Mesenchymal stem cell (in vitro differentiated cells and primary cell): ENCODE data around the gene MED15.

Experiments
- DNase-seq: peaks from one replicate; pipeline ENCODE4 v3.0.0-alpha.2; 2013
- H2AFZ ChIP-seq: one replicate; pipeline ENCODE4 v1.6.1; 2013; ENCODE audit warnings: low read depth, mild to moderate bottlenecking, control low read depth, inconsistent platforms, low read length, moderate library complexity
- H2AK5ac ChIP-seq: 2 replicates; pipeline ENCODE4 v1.6.1; 2013; ENCODE audit warnings: low read length, moderate library complexity, mild to moderate bottlenecking, inconsistent platforms; ENCODE audit not compliant: severe bottlenecking
- H2BK120ac ChIP-seq: one replicate; pipeline ENCODE4 v1.6.1; 2013; ENCODE audit warnings: low read depth, mild to moderate bottlenecking, inconsistent platforms, low read length, moderate library complexity
- H2BK12ac ChIP-seq, 2 experiments: one replicate each; pipeline ENCODE4 v1.6.1; 2013; ENCODE audit warnings: inconsistent platforms in 2 of 2, low read length in 2 of 2, mild to moderate bottlenecking in 2 of 2, moderate library complexity in 2 of 2, control low read depth in 1 of 2
- H2BK15ac ChIP-seq: one replicate; pipeline ENCODE4 v1.6.1; 2013; ENCODE audit warnings: mild to moderate bottlenecking, low read depth, inconsistent platforms; ENCODE audit not compliant: poor library complexity, severe bottlenecking
- H2BK5ac ChIP-seq: 2 replicates; pipeline ENCODE4 v1.6.1; 2013; ENCODE audit warnings: low read depth, mild to moderate bottlenecking, low read length, control low read depth, inconsistent platforms; ENCODE audit not compliant: poor library complexity, severe bottlenecking
- H3K14ac ChIP-seq, 2 experiments: one replicate each; pipeline ENCODE4 v1.6.1; 2013; ENCODE audit warnings: inconsistent platforms in 2 of 2, low read length in 2 of 2, control low read depth in 1 of 2, mild to moderate bottlenecking in 1 of 2, moderate library complexity in 1 of 2
- H3K18ac ChIP-seq, 2 experiments: one replicate each; pipeline ENCODE4 v1.6.1; 2013; ENCODE audit warnings: inconsistent platforms in 2 of 2, low read length in 2 of 2, control low read depth in 1 of 2, low read depth in 1 of 2, mild to moderate bottlenecking in 1 of 2
- H3K23ac ChIP-seq, 2 experiments: one replicate each; pipeline ENCODE4 v1.6.1; 2013; ENCODE audit warnings: inconsistent platforms in 2 of 2, low read length in 2 of 2, mild to moderate bottlenecking in 2 of 2, moderate library complexity in 2 of 2, control low read depth in 1 of 2
- H3K27ac ChIP-seq: 2 replicates; pipeline ENCODE4 v1.5.1; 2013; ENCODE audit warnings: mild to moderate bottlenecking, moderate library complexity, low read length, control low read depth, inconsistent platforms; ENCODE audit not compliant: poor library complexity, severe bottlenecking
- H3K27me3 ChIP-seq, 2 experiments: 2 replicates each; pipeline versions ENCODE4 v1.6.1 to v1.7.0; 2013; ENCODE audit warnings: low read length in 2 of 2, mild to moderate bottlenecking in 2 of 2, moderate library complexity in 2 of 2, control low read depth in 1 of 2, inconsistent platforms in 1 of 2; ENCODE audit not compliant: control insufficient read depth in 1 of 2, insufficient read depth in 1 of 2
- H3K36me3 ChIP-seq, 2 experiments: 2 replicates each; pipeline versions ENCODE4 v1.6.1 to v1.7.0; 2013; ENCODE audit warnings: low read length in 2 of 2, control low read depth in 1 of 2, inconsistent platforms in 1 of 2, low read depth in 1 of 2, mild to moderate bottlenecking in 1 of 2; ENCODE audit not compliant: insufficient read depth in 2 of 2, control insufficient read depth in 1 of 2
- H3K4ac ChIP-seq, 2 experiments: one replicate each; pipeline ENCODE4 v1.6.1; 2013; ENCODE audit warnings: inconsistent platforms in 2 of 2, low read length in 2 of 2, mild to moderate bottlenecking in 2 of 2, moderate library complexity in 2 of 2, control low read depth in 1 of 2, low read depth in 1 of 2
- H3K4me1 ChIP-seq: 2 replicates; pipeline ENCODE4 v1.6.1; 2013; ENCODE audit warnings: low read depth, low read length, control low read depth; ENCODE audit not compliant: control insufficient read depth, insufficient read depth
- H3K4me2 ChIP-seq: 2 replicates; pipeline ENCODE4 v1.6.1; 2013; ENCODE audit warnings: low read length, mild to moderate bottlenecking, inconsistent platforms; ENCODE audit not compliant: poor library complexity, severe bottlenecking
- H3K4me3 ChIP-seq, 2 experiments: 2 replicates each; pipeline versions ENCODE4 v1.5.1 to v1.7.0; 2013; ENCODE audit warnings: low read length in 2 of 2, mild to moderate bottlenecking in 2 of 2, control low read depth in 1 of 2, low read depth in 1 of 2; ENCODE audit not compliant: insufficient read depth in 1 of 2
- H3K79me1 ChIP-seq: replicated peaks from 2 replicates; pipeline ENCODE4 v1.6.1; 2013; ENCODE audit warnings: mild to moderate bottlenecking, control low read depth, low read length, inconsistent platforms; ENCODE audit not compliant: poor library complexity, severe bottlenecking
- H3K9ac ChIP-seq: 2 replicates; pipeline ENCODE4 v1.7.0; 2013; ENCODE audit warnings: mild to moderate bottlenecking, low read length, moderate library complexity
- H3K9me3 ChIP-seq: 2 replicates; pipeline ENCODE4 v1.7.0; 2013; ENCODE audit warnings: mild to moderate bottlenecking, low read length; ENCODE audit not compliant: control insufficient read depth
- H4K8ac ChIP-seq: one replicate; pipeline ENCODE4 v1.6.1; 2013; ENCODE audit warnings: inconsistent platforms, mild to moderate bottlenecking, low read length, moderate library complexity
- H4K91ac ChIP-seq: one replicate; pipeline ENCODE4 v1.6.1; 2013; ENCODE audit warnings: mild to moderate bottlenecking, low read length, inconsistent platforms
- WGBS: methylation state at CpG from one replicate; pipeline ENCODE4 v1.1.7; 2013; ENCODE audit warnings: mixed read lengths; 5-methylcytosine and 5-hydroxymethylcytosine counted together

Gene MED15

GRCh38 chr22:20615021-20615420 lies 107.6 kb downstream of the MED15 start:
- H3K4me2 ChIP-seq: no peak overlapping the region
- H2AFZ ChIP-seq: no peak overlapping the region
- no peak overlapping the region for H3K4ac ChIP-seq
- H3K9me3 ChIP-seq: no peaks in the 10 kb centered on the region
- H3K18ac ChIP-seq: no peak overlapping the region
- no peak overlapping the region for H3K23ac ChIP-seq
- H3K4me1 ChIP-seq: peaks cover 7% of the 10 kb centered on the region
- no peak overlapping the region for H3K14ac ChIP-seq
- H3K36me3 ChIP-seq: no peaks in the 10 kb centered on the region
- peaks cover 4 to 47% of the 10 kb centered on the region in 2 experiments for H3K27me3 ChIP-seq
- H2BK15ac ChIP-seq: no peak overlapping the region
- H4K91ac ChIP-seq: no peak overlapping the region
- no peak overlapping the region for H3K9ac ChIP-seq
- H4K8ac ChIP-seq: no peak overlapping the region
- H2BK12ac ChIP-seq: no peak overlapping the region
- H3K27ac ChIP-seq: no peak overlapping the region
- H3K79me1 ChIP-seq: no peaks in the 10 kb centered on the region
- no peak overlapping the region for H2AK5ac ChIP-seq
- no peak overlapping the region for H2BK5ac ChIP-seq
- DNase-seq: no peak
- no peak overlapping the region for H3K4me3 ChIP-seq
- no peak overlapping the region for H2BK120ac ChIP-seq
- WGBS: 77% methylated on average over 4 of the region's 6 CpGs

GRCh38 chr22:20615533-20616450 lies 108.4 kb downstream of the MED15 start:
- H3K14ac ChIP-seq: no peak overlapping the region
- H3K4ac ChIP-seq: no peak overlapping the region
- H4K8ac ChIP-seq: no peak overlapping the region
- H3K27ac ChIP-seq: no peak overlapping the region
- no peak overlapping the region for H3K18ac ChIP-seq
- no peaks in the 10 kb centered on the region for H3K79me1 ChIP-seq
- peaks cover 4 to 44% of the 10 kb centered on the region in 2 experiments for H3K27me3 ChIP-seq
- H3K9me3 ChIP-seq: no peaks in the 10 kb centered on the region
- no peak overlapping the region for H3K23ac ChIP-seq
- H3K36me3 ChIP-seq: no peaks in the 10 kb centered on the region
- no peak overlapping the region for H2BK120ac ChIP-seq
- H3K4me3 ChIP-seq: no peak overlapping the region
- no peak for DNase-seq
- H2BK12ac ChIP-seq: no peak overlapping the region
- no peak overlapping the region for H3K9ac ChIP-seq
- no peak overlapping the region for H2BK5ac ChIP-seq
- H2AK5ac ChIP-seq: no peak overlapping the region
- H2BK15ac ChIP-seq: no peak overlapping the region
- peaks cover 3% of the 10 kb centered on the region for H3K4me1 ChIP-seq
- H3K4me2 ChIP-seq: no peak overlapping the region
- no peak overlapping the region for H2AFZ ChIP-seq
- no peak overlapping the region for H4K91ac ChIP-seq
- 76% methylated on average over 19 of the region's 19 CpGs for WGBS

GRCh38 chr22:20616451-20617043 lies 109.1 kb downstream of the MED15 start:
- Histone ChIP-seq H2AK5ac (no peak overlapping the region), H3K9me3 (no peaks in the 10 kb centered on the region), H3K18ac (no peak overlapping the region), H2BK120ac (no peak overlapping the region), H3K9ac (no peak overlapping the region), H4K91ac (no peak overlapping the region), H3K79me1 (no peaks in the 10 kb centered on the region), H3K4me1 (peaks cover 3% of the 10 kb centered on the region), H3K27me3 (peaks cover 4 to 46% of the 10 kb centered on the region in 2 experiments), H2BK12ac (no peak overlapping the region), H3K4ac (no peak overlapping the region), H3K27ac (no peak overlapping the region), H2BK15ac (no peak overlapping the region), H2AFZ (no peak overlapping the region), H2BK5ac (no peak overlapping the region), H3K4me3 (no peak overlapping the region), H3K14ac (no peak overlapping the region), H4K8ac (no peak overlapping the region), H3K4me2 (no peak overlapping the region), H3K23ac (no peak overlapping the region), H3K36me3 (no peaks in the 10 kb centered on the region)
- WGBS: 82% methylated on average over 9 of the region's 10 CpGs
- no peak for DNase-seq

GRCh38 chr22:20618488-20618887 lies 111.1 kb downstream of the MED15 start:
- Histone ChIP-seq H2AK5ac (no peak overlapping the region), H3K27me3 (peaks cover 4 to 43% of the 10 kb centered on the region in 2 experiments), H2BK12ac (no peak overlapping the region), H3K4me2 (no peak overlapping the region), H3K9ac (no peak overlapping the region), H4K8ac (no peak overlapping the region), H3K18ac (no peak overlapping the region), H3K14ac (no peak overlapping the region), H2BK5ac (no peak overlapping the region), H2BK120ac (no peak overlapping the region), H4K91ac (no peak overlapping the region), H3K4me3 (no peak overlapping the region), H3K9me3 (no peaks in the 10 kb centered on the region), H3K4ac (no peak overlapping the region), H3K27ac (no peak overlapping the region), H2AFZ (no peak overlapping the region), H2BK15ac (no peak overlapping the region), H3K36me3 (no peaks in the 10 kb centered on the region), H3K79me1 (no peaks in the 10 kb centered on the region), H3K4me1 (peaks cover 3% of the 10 kb centered on the region), H3K23ac (no peak overlapping the region)
- no peak for DNase-seq
- WGBS: 85% methylated on average over 4 of the region's 4 CpGs
